H1 (cell line): ENCODE measurements around the gene TTC28. TPM values are rescaled to one million over a fixed set of nuclear protein-coding genes. Genes with fewer than 3 reads are reported as not detected.

Experiments
- CTCF ChIA-PET: fragments of 300-600 bp; sonication (Branson Sonifier 250); formaldehyde crosslinking; loops from one replicate; lab custom pipeline; 2021; ENCODE audit not compliant: partially characterized antibody; lab: Charles Lee
- POLR2A ChIA-PET: fragments of 300-600 bp; sonication (Branson Sonifier 250); formaldehyde crosslinking; loops from one replicate; lab custom pipeline; 2021; ENCODE audit warnings: inconsistent platforms; ENCODE audit not compliant: partially characterized antibody; lab: Charles Lee
- DNase-seq, 2 experiments: peaks; one replicate each; pipeline versions ENCODE4 v3.0.0 to v3.0.0-alpha.2; 2010 to 2022; ENCODE audit warnings: low spot score in 2 of 2, low read depth in 1 of 2, mixed read lengths in 1 of 2
- FAIRE-seq: peaks from 2 replicates; lab custom pipeline; 2011; peaks lifted over from hg19 to GRCh38; lab: Jason Lieb, UNC
- H2AFZ ChIP-seq: 2 replicates; pipeline ENCODE4 v1.8.1; 2012; ENCODE audit warnings: low read length, inconsistent platforms
- H2AK5ac ChIP-seq: 2 replicates; pipeline ENCODE4 v1.6.1; 2013; ENCODE audit warnings: low read depth, low read length
- H2BK120ac ChIP-seq: replicated peaks from 2 replicates; pipeline ENCODE3; 2013; ENCODE audit warnings: low read depth, low read length, inconsistent platforms
- H2BK12ac ChIP-seq: 2 replicates; pipeline ENCODE4 v1.6.1; 2013; ENCODE audit warnings: low read depth, low read length
- H2BK15ac ChIP-seq: 2 replicates; pipeline ENCODE4 v1.6.1; 2013; ENCODE audit warnings: low read length
- H2BK20ac ChIP-seq: 2 replicates; pipeline ENCODE4 v1.6.1; 2013; ENCODE audit warnings: low read length
- H2BK5ac ChIP-seq: 2 replicates; pipeline ENCODE4 v1.6.1; 2013; ENCODE audit warnings: low read depth, low read length
- H3K14ac ChIP-seq: 2 replicates; pipeline ENCODE4 v1.6.1; 2013; ENCODE audit warnings: inconsistent platforms; ENCODE audit not compliant: insufficient read length
- H3K18ac ChIP-seq: 2 replicates; pipeline ENCODE4 v1.6.1; 2013; ENCODE audit warnings: low read length; ENCODE audit errors: extremely low read depth
- H3K23ac ChIP-seq: 2 replicates; pipeline ENCODE4 v1.6.1; 2013; ENCODE audit warnings: inconsistent platforms; ENCODE audit not compliant: insufficient read length
- H3K23me2 ChIP-seq: 2 replicates; pipeline ENCODE4 v1.6.1; 2013; ENCODE audit warnings: low read depth, low read length
- H3K27ac ChIP-seq: 2 replicates; pipeline ENCODE4 v1.6.1; 2011; ENCODE audit warnings: low read depth, low read length, inconsistent platforms
- H3K27me3 ChIP-seq, 4 experiments: replicated peaks in 1 of 4; 1 replicate in 1 of 4; 2 replicates in 3 of 4; pipeline versions ENCODE4 v1.6.1 to v1.8.1; 2011 to 2013; ENCODE audit warnings: low read length in 3 of 4, mild to moderate bottlenecking in 3 of 4, inconsistent platforms in 2 of 4, mixed read lengths in 2 of 4, moderate library complexity in 1 of 4; ENCODE audit not compliant: control insufficient read depth in 3 of 4, insufficient read depth in 3 of 4; ENCODE audit errors: extremely low read depth in 1 of 4
- H3K36me3 ChIP-seq, 4 experiments: 2 replicates each; pipeline versions ENCODE4 v1.6.1 to v1.8.1; 2011 to 2013; ENCODE audit warnings: mild to moderate bottlenecking in 4 of 4, low read length in 3 of 4, moderate library complexity in 2 of 4, control low read depth in 1 of 4, inconsistent platforms in 1 of 4; ENCODE audit not compliant: insufficient read depth in 4 of 4, control insufficient read depth in 2 of 4
- H3K4ac ChIP-seq: replicated peaks from 2 replicates; pipeline ENCODE3; 2013; ENCODE audit warnings: low read length, low read depth, mixed read lengths, inconsistent platforms; ENCODE audit not compliant: insufficient read length
- H3K4me1 ChIP-seq, 4 experiments: replicated peaks in 1 of 4; 1 replicate in 1 of 4; 2 replicates in 3 of 4; pipeline versions ENCODE4 v1.6.1 to v1.8.1; 2011 to 2013; ENCODE audit warnings: low read length in 3 of 4, inconsistent platforms in 2 of 4, mixed read lengths in 1 of 4; ENCODE audit not compliant: insufficient read depth in 4 of 4, control insufficient read depth in 3 of 4
- H3K4me2 ChIP-seq, 2 experiments: 2 replicates each; pipeline versions ENCODE4 v1.6.1 to v1.8.1; 2011 to 2013; ENCODE audit warnings: low read depth in 2 of 2, low read length in 2 of 2, control low read depth in 1 of 2, inconsistent platforms in 1 of 2, mild to moderate bottlenecking in 1 of 2; ENCODE audit not compliant: insufficient read depth in 1 of 2
- H3K4me3 ChIP-seq, 4 experiments: fragments of 200-600, 300-600 bp in 1 of 4; sonication (generic), shearing (Covaris generic), sonication (Bioruptor Twin) in 1 of 4; 2 replicates each; pipeline versions ENCODE4 v1.5.1 to v1.8.1; 2011 to 2016; ENCODE audit warnings: low read length in 4 of 4, low read depth in 3 of 4, control low read depth in 2 of 4, inconsistent platforms in 2 of 4, mild to moderate bottlenecking in 2 of 4, mixed read lengths in 1 of 4, moderate library complexity in 1 of 4; ENCODE audit not compliant: insufficient read depth in 2 of 4; ENCODE audit errors: extremely low read depth in 1 of 4
- H3K56ac ChIP-seq: replicated peaks from 2 replicates; pipeline ENCODE3; 2013; ENCODE audit warnings: low read depth, mild to moderate bottlenecking, mixed read lengths, low read length, inconsistent platforms; ENCODE audit not compliant: insufficient read length
- H3K79me1 ChIP-seq: 2 replicates; pipeline ENCODE4 v1.6.1; 2013; ENCODE audit warnings: low read depth, low read length, control low read depth
- H3K79me2 ChIP-seq, 2 experiments: 2 replicates each; pipeline versions ENCODE4 v1.6.1 to v1.8.1; 2012 to 2013; ENCODE audit warnings: low read length in 2 of 2, mild to moderate bottlenecking in 2 of 2, inconsistent platforms in 1 of 2; ENCODE audit not compliant: insufficient read depth in 2 of 2, control insufficient read depth in 1 of 2
- H3K9ac ChIP-seq, 4 experiments: replicated peaks in 1 of 4; 1 replicate in 1 of 4; 2 replicates in 3 of 4; pipeline versions ENCODE4 v1.6.1 to v1.8.1; 2011 to 2013; ENCODE audit warnings: low read depth in 3 of 4, low read length in 3 of 4, control low read depth in 2 of 4, mild to moderate bottlenecking in 2 of 4, moderate library complexity in 2 of 4, inconsistent platforms in 1 of 4; ENCODE audit errors: extremely low read depth in 1 of 4
- H3K9me3 ChIP-seq, 2 experiments: 2 replicates each; pipeline versions ENCODE4 v1.6.1 to v1.8.1; 2012 to 2013; ENCODE audit warnings: mild to moderate bottlenecking in 2 of 2, moderate library complexity in 2 of 2, control low read depth in 1 of 2, inconsistent platforms in 1 of 2, low read depth in 1 of 2, low read length in 1 of 2, mixed read lengths in 1 of 2; ENCODE audit not compliant: insufficient read depth in 2 of 2
- H4K20me1 ChIP-seq, 2 experiments: replicated peaks in 1 of 2; 2 replicates each; pipeline versions ENCODE3 to v1.8.1; 2011 to 2013; ENCODE audit warnings: inconsistent platforms in 2 of 2, low read length in 2 of 2, mild to moderate bottlenecking in 1 of 2; ENCODE audit not compliant: insufficient read depth in 2 of 2, control insufficient read depth in 1 of 2
- H4K5ac ChIP-seq: 2 replicates; pipeline ENCODE4 v1.6.1; 2013; ENCODE audit warnings: low read length, low read depth, mixed read lengths, inconsistent platforms; ENCODE audit not compliant: insufficient read length
- H4K8ac ChIP-seq: 2 replicates; pipeline ENCODE4 v1.8.0; 2013; ENCODE audit warnings: mild to moderate bottlenecking, moderate library complexity, low read length, inconsistent platforms; ENCODE audit not compliant: insufficient read depth; ENCODE audit errors: extremely low read depth
- H4K91ac ChIP-seq: replicated peaks from 2 replicates; pipeline ENCODE3; 2013; ENCODE audit warnings: low read length, mixed read lengths, inconsistent platforms; ENCODE audit not compliant: insufficient read length
- ATF3 ChIP-seq: IDR thresholded peaks from 2 replicates; pipeline ENCODE4 v1.6.1; 2011; ENCODE audit warnings: low read depth, mild to moderate bottlenecking, low read length; ENCODE audit not compliant: insufficient read depth
- CBX5 ChIP-seq: fragments of 300-800, 300-1000 bp; sonication (generic); IDR thresholded peaks from 2 replicates; pipeline ENCODE4 v1.7.1; 2016; ENCODE audit warnings: antibody characterized with exemption, low read length, low read depth
- CHD1 ChIP-seq: IDR thresholded peaks from 2 replicates; pipeline ENCODE4 v1.6.1; 2012; ENCODE audit warnings: low read depth, low read length, improper control_type of control experiment
- E2F6 ChIP-seq: IDR thresholded peaks from 2 replicates; pipeline ENCODE4 v1.6.1; 2012; ENCODE audit warnings: inconsistent platforms
- EP300 ChIP-seq, 2 experiments: IDR thresholded peaks; 1 replicate in 1 of 2; 2 replicates in 1 of 2; pipeline ENCODE4 v1.6.1; 2011 to 2012; ENCODE audit warnings: low read depth in 2 of 2, low read length in 2 of 2, mild to moderate bottlenecking in 2 of 2, borderline replicate concordance in 1 of 2, inconsistent platforms in 1 of 2, moderate library complexity in 1 of 2
- JUN ChIP-seq: IDR thresholded peaks from 2 replicates; pipeline ENCODE4 v1.6.1; 2011; ENCODE audit warnings: low read depth, mild to moderate bottlenecking, improper control_type of control experiment, low read length
- SIX5 ChIP-seq: IDR thresholded peaks from 2 replicates; pipeline ENCODE4 v1.6.1; 2011; ENCODE audit warnings: mild to moderate bottlenecking, low read depth, low read length
- TCF12 ChIP-seq: IDR thresholded peaks from 2 replicates; pipeline ENCODE4 v1.6.1; 2011; ENCODE audit warnings: low read depth, mild to moderate bottlenecking, low read length
- USF2 ChIP-seq: IDR thresholded peaks from 2 replicates; pipeline ENCODE4 v1.6.1; 2011; ENCODE audit warnings: low read length, improper control_type of control experiment
- WGBS, 2 experiments: shearing (Covaris generic) in 1 of 2; methylation state at CpG; one replicate each; pipeline versions ENCODE4 v1.1.6 to v1.1.7; 2013 to 2015; ENCODE audit warnings: low lambda C conversion rate in 2 of 2, mixed read lengths in 2 of 2, inconsistent platforms in 1 of 2, low coverage in 1 of 2, missing lambda C conversion rate in 1 of 2; ENCODE audit not compliant: insufficient replicate concordance in 2 of 2, insufficient coverage in 1 of 2, insufficient read length in 1 of 2; ENCODE audit errors: extremely low coverage in 1 of 2, missing lambda C conversion rate in 1 of 2; 5-methylcytosine and 5-hydroxymethylcytosine counted together
- polyA plus RNA-seq, 7 experiments: library from polyadenylated mRNA; depleted of rRNA in 3 of 7; stranded (reverse) in 5 of 7; unstranded in 2 of 7; fragments of >200 nt in 5 of 7; fragments of 200-250 nt in 2 of 7; gene quantifications; 1 replicate in 5 of 7; 2 replicates in 1 of 7; 4 replicates in 1 of 7; pipeline versions ENCODE4 v1.2.1 to v1.2.3, GENCODE V29; 2011 to 2013; ENCODE audit warnings: missing spikeins in 2 of 7, mixed read lengths in 2 of 7
- total RNA-seq: library from RNA; stranded (reverse); fragmentation: NEBNext Ultra II Directional; extraction: Animal tissue kit (Norgen Biotek cat#: 25700); gene quantifications from 2 replicates; pipeline ENCODE4 v1.2.1, GENCODE V29; 2021

The TTC28 gene
- total and polyA plus RNA-seq, 2 of the 8 experiments (the other 6 are each of a cell fraction or from before 2014, with no cell fraction given), result 2.6 to 12.6 TPM

- no peak overlapping the region for H3K4ac ChIP-seq
- H3K36me3 ChIP-seq, result no peaks in the 10 kb centered on the region
- H3K56ac ChIP-seq, result no peak overlapping the region
- H2BK12ac ChIP-seq, result no peak overlapping the region
- no peaks in the 10 kb centered on the region for H3K9me3 ChIP-seq
- H2BK120ac ChIP-seq, result no peak overlapping the region
- CTCF ChIA-PET, result no interaction called here
- H3K9ac ChIP-seq, result no peak overlapping the region
- no peak overlapping the region for H2BK15ac ChIP-seq
- H2BK5ac ChIP-seq, result no peak overlapping the region
- no peak overlapping the region for H3K23ac ChIP-seq
- DNase-seq, result no peak
- H3K4me1 ChIP-seq, result no peaks in the 10 kb centered on the region
- no peaks in the 10 kb centered on the region for H3K79me1 ChIP-seq
- H2AK5ac ChIP-seq, result no peak overlapping the region
- H3K14ac ChIP-seq, result no peak overlapping the region
- H2AFZ ChIP-seq, result no peak overlapping the region
- 82% methylated on average over 3 of the region's 3 CpGs; no CpG with 5 or more reads in 1 of the 2 experiments for WGBS, 2 experiments
- no peaks in the 10 kb centered on the region for H3K79me2 ChIP-seq
- no peaks in the 10 kb centered on the region for H3K27me3 ChIP-seq
- no peak overlapping the region for H4K8ac ChIP-seq
- H3K18ac ChIP-seq, result no peak overlapping the region
- no peak overlapping the region for H3K4me2 ChIP-seq
- H2BK20ac ChIP-seq, result no peak overlapping the region
- POLR2A ChIA-PET, result no interaction called here
- no peak for FAIRE-seq
- no peak overlapping the region for H4K5ac ChIP-seq
- no peak overlapping the region for H3K4me3 ChIP-seq
- no peak overlapping the region for H4K91ac ChIP-seq
- H3K27ac ChIP-seq, result no peak overlapping the region
- no peaks in the 10 kb centered on the region for H4K20me1 ChIP-seq
- H3K23me2 ChIP-seq, result no peaks in the 10 kb centered on the region
- TF ChIP-seq TCF12 (no peak), CBX5 (no peak), USF2 (no peak), EP300 (IDR thresholded peaks at IDR 0.05; ENCODE audit: borderline replicate concordance in 1 of 2, low read depth in 2 of 2, low read length in 2 of 2) (no peak), JUN (no peak), CHD1 (no peak), SIX5 (no peak), ATF3 (no peak), E2F6 (no peak)
These were observed 243.7 kb downstream of the TTC28 start for GRCh38 chr22:28435982-28436381.
